Fibroblast of the conjunctiva (primary cell): Measurements from ENCODE around the gene BRAP.
A peak's percentile ranks its signal among the peaks of the same experiment; 100 is the strongest.
"Not testable (repeated sequence)": the region's sequence is repeated elsewhere in the genome, so short reads cannot be mapped to it uniquely, and the experiment has no call there.

Experiments used
- DNase-seq: peaks from one replicate; pipeline ENCODE4 v3.0.0-alpha.2; 2010; ENCODE audit warnings: low read depth

Gene BRAP

GRCh38 chr12:111607239-111607638 is 78.5 kb downstream of the BRAP start:
- no peak for DNase-seq

GRCh38 chr12:111606767-111607230 is 79.0 kb downstream of the BRAP start:
- no peak for DNase-seq

GRCh38 chr12:111605911-111606766 is 79.6 kb downstream of the BRAP start:
- no peak for DNase-seq

GRCh38 chr12:111602857-111603256 is 82.9 kb downstream of the BRAP start:
- not testable (repeated sequence) for DNase-seq

- DNase-seq: no peak
Observed at GRCh38 chr12:111602348-111602747, 83.4 kb downstream of the BRAP start.

GRCh38 chr12:111600986-111601385 is 84.8 kb downstream of the BRAP start:
- DNase-seq: not testable (repeated sequence)

GRCh38 chr12:111600205-111600642 is 85.5 kb downstream of the BRAP start:
- no peak for DNase-seq

DNA sequence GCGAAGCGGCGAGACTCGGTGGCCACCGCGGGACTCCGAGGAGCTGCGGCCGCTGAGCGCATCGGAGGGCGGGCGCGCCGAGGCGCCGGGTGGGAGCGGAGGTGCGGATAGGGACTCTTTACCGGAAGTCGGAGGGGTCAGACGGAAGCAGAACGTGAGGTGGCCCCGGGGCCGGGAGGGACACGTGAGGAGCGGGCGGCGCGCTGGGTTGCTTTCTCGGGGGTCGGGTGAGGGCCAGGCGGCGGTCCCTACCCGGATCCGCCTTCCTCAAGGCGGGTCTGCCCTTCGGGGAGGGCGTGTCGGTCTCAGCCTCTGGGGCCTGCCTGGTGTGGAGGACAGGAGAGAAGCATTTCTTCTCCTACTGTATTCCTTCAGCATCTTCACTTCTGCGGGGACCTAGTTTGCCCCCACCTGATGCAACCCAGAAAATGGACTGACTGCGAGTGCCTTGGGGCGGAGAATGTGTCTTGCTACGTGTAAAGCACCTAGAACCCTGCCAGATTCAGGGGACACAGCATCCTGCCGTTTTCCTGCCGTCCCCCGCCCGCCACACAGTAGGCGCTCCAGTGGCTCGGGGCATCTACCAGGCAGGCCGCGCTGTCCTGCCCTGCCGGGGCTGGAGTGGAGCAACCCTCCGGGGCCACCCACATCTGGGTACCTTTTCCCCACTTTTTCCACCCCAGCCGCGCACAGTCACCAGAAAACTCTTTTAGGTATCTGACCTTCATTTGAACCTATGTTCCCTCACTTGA is 86.1 kb downstream of the BRAP start:
- peak; percentile 91 for DNase-seq

DNA sequence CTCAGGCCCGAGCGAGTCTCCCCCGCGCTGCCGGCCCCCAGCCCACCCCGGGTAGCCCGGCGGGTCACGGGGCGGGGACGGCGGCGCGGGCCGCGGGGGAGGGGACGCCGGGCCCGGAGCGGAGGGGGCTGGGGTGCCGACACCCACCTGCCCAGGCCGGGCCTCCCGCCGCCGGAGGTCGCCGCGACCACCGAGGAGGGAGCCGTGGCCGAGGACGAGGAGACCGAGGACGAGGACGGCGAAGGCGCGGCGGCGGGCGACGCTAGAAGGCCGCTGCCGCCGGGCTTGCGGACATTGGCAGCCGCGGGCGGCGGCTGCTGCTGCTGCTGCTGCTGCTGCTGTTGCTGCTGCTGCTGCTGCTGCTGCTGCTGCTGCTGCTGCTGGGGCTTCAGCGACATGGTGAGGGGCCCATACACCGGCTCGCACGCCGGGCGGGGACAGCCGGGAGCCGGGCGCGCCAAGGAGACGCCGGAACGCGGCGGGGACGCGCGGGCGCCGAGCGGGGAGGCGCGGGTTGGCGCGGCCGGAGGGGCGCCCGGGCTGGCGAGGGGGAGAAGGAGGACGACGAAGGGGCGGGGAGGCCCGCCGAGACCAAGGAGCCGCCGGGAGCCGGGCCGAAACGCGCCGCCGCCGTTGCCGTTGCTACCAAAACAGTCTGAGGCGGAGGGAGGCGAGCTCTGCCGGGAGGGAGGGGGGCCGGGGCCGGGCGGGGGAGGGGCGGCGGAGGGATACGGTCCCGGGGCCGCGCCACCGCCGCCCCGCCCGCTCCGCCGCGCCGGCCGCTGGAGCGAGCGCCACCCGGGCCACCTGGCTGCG is 86.9 kb downstream of the BRAP start, which contains the start of gene ATXN2:
Gene ATXN2, minus strand, starts transcription at position 679 of the 816 bp plus-strand sequence. Its CDS starts 281 bp downstream, at position 398.
- DNase-seq: no peak

DNA sequence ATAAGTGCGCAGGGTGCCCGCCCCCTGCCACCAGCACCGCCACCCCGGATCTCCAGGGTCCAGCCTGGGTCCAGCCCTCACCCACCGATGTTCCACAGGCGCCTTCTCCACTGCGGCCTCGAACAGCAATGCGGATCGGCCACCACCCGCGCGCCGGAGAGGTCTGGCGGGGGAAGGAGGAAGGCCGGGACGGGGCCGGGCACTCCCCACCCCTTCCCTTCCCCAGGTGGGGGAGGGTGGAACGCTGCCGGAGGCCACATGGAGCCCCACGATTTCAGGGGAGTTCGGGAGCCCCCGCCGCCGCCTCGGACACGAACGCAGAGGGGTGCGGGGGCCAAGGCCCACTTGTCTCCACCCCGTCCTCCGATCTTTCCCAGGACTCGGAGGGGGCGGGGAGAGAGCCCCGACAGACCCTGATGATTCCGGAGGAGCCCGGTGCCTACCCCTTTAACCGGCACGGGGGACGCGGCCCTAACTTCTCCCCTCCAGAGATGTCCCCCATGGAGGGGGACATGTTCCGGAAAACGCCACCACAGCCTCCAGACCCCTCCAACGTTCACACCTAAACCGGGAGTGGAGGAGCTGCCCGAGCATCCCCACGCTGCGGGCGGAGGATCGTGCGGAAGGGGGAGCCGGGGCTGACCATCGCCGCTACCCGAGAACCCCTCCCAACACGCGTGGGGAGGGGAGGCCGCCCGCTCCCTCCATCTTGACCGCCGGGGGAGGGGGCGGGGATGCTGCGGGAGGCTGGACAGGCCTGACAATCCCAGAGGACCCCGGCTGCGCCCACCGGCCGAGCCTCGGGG is 87.7 kb downstream of the BRAP start:
- DNase-seq: no peak

DNA sequence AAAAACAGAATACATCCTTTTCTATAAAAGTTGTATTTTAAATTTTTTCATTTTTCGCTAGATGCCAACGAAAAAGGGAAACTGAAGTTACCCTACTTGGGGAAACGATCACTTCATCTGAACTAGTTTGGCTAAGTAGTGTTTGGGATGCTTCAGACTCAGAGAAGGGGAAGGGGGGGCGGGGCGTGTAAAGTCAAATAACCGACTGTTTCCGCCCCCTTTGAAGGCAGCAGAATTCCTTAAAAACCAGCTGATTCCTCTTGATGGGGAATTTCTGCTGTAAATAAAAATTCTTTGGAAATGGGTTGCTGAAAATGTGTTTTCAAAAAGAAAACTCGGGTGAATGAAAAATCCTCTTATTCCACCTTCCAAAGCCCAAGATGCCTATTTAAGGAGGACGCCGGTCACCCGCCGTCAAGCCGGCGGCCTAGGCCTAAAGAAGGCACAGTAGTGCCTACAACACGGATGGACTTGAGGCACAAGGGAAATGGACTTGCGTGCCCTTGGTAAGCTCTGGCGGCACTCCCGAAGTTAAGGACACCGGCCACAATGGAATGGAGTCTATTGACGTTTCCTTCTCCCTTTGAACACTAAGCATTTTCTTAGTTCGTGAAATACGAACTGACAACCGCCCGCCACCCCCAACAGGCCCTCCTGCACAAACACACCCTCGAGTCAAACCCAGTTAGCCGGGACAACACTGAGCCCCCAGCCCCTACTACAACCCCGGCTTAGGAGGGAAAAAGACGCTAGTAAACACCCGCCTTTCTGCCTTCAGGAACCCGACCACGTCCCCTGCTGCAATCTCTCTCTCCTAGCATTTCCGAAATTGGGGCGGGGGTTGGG is 88.5 kb downstream of the BRAP start:
- DNase-seq: no peak

GRCh38 chr12:111595341-111595835 is 90.4 kb downstream of the BRAP start:
- not testable (repeated sequence) for DNase-seq
